HepG2 (cell line): ENCODE measurements around the gene SPEM2. TPM values are rescaled to one million over a fixed set of nuclear protein-coding genes. Genes with fewer than 3 reads are reported as not detected.

ENCODE experiments used
- ATAC-seq: fragments of 200-7000 bp; cut with Tn5 transposase; 3 replicates; pipeline ENCODE4 v1.9.1; 2020; ENCODE audit warnings: mild to moderate bottlenecking, moderate library complexity
- BruUV-seq: library from RNA; stranded (reverse); fragments of 400-500 nt; replicated peaks from 2 replicates; lab custom pipeline; 2021; lab: Mats Ljungman, UMichigan
- CTCF ChIA-PET: fragments of 300-600 bp; formaldehyde crosslinking; extraction: SDS; loops from one replicate; lab custom pipeline; 2021; ENCODE audit warnings: low total read pairs, inconsistent platforms, low intra/inter-chr PET ratio; lab: Yijun Ruan, JAX
- POLR2A ChIA-PET: fragments of 350-600 bp; sonication (Branson Sonifier 250); formaldehyde crosslinking; loops from one replicate; lab custom pipeline; 2020; ENCODE audit warnings: antibody characterized with exemption, inconsistent platforms; lab: Yijun Ruan, JAX
- DNase-seq: peaks from one replicate; pipeline ENCODE4 v3.0.0-alpha.2; 2015; ENCODE audit warnings: low spot score
- FAIRE-seq: peaks from 3 replicates; lab custom pipeline; 2011; peaks lifted over from hg19 to GRCh38; lab: Jason Lieb, UNC
- H2AFZ ChIP-seq: one replicate; pipeline ENCODE4 v1.6.1; 2011; ENCODE audit warnings: low read length, inconsistent platforms
- H3K27ac ChIP-seq: fragments of 300-600 bp; 3 replicates; pipeline ENCODE4 v1.8.0; 2011; ENCODE audit warnings: mixed run types, mild to moderate bottlenecking, mixed read lengths, low read length, inconsistent platforms; ENCODE audit not compliant: insufficient read depth; ENCODE audit errors: extremely low read length
- H3K27me3 ChIP-seq, 2 experiments: fragments of 200-600 bp in 1 of 2; 2 replicates in 1 of 2; 3 replicates in 1 of 2; pipeline versions ENCODE4 v1.6.0 to v1.8.0; 2011; ENCODE audit warnings: low read length in 2 of 2, mild to moderate bottlenecking in 2 of 2, moderate library complexity in 2 of 2, inconsistent platforms in 1 of 2; ENCODE audit not compliant: insufficient read depth in 2 of 2, control insufficient read depth in 1 of 2
- H3K36me3 ChIP-seq, 2 experiments: fragments of 200-600 bp in 1 of 2; replicated peaks in 1 of 2; 2 replicates in 1 of 2; 3 replicates in 1 of 2; pipeline versions ENCODE4 v1.5.1 to v1.8.0; 2011; ENCODE audit warnings: low read length in 2 of 2, inconsistent platforms in 1 of 2; ENCODE audit not compliant: insufficient read depth in 2 of 2, control insufficient read depth in 1 of 2
- H3K4me1 ChIP-seq: 2 replicates; pipeline ENCODE4 v1.5.1; 2012; ENCODE audit warnings: low read length, inconsistent platforms; ENCODE audit not compliant: insufficient read depth
- H3K4me2 ChIP-seq: 2 replicates; pipeline ENCODE4 v1.6.0; 2011; ENCODE audit warnings: low read depth, low read length, inconsistent platforms
- H3K4me3 ChIP-seq, 3 experiments: fragments of 200-600 bp in 1 of 3; sonication (generic), shearing (Covaris generic) in 1 of 3; replicated peaks in 1 of 3; 2 replicates each; pipeline ENCODE4 v1.5.1; 2011 to 2016; ENCODE audit warnings: low read length in 3 of 3, inconsistent platforms in 2 of 3, low read depth in 2 of 3, mild to moderate bottlenecking in 2 of 3, control low read depth in 1 of 3, mixed read lengths in 1 of 3; ENCODE audit not compliant: insufficient read depth in 1 of 3
- H3K79me2 ChIP-seq: one replicate; pipeline ENCODE4 v1.6.1; 2011; ENCODE audit warnings: low read length, inconsistent platforms; ENCODE audit not compliant: insufficient read depth
- H3K9ac ChIP-seq: 2 replicates; pipeline ENCODE4 v1.6.0; 2011; ENCODE audit warnings: mild to moderate bottlenecking, low read depth, low read length, inconsistent platforms; ENCODE audit not compliant: insufficient read depth
- H3K9me3 ChIP-seq: 2 replicates; pipeline ENCODE4 v1.5.1; 2012; ENCODE audit warnings: mild to moderate bottlenecking, low read length
- H4K20me1 ChIP-seq: 2 replicates; pipeline ENCODE4 v1.6.0; 2011; ENCODE audit warnings: inconsistent platforms, mild to moderate bottlenecking, low read length, moderate library complexity; ENCODE audit not compliant: insufficient read depth
- CBX5 ChIP-seq: sonication (generic); formaldehyde crosslinking; IDR thresholded peaks from 2 replicates; pipeline ENCODE4 v1.4.0; 2020; ENCODE audit warnings: missing genetic modification reagents, borderline replicate concordance
- ELF4 ChIP-seq: sonication (generic); formaldehyde crosslinking; IDR thresholded peaks from 2 replicates; pipeline ENCODE4 v1.5.0; 2020; ENCODE audit warnings: missing genetic modification reagents, mild to moderate bottlenecking, moderate library complexity, borderline replicate concordance
- HNRNPLL ChIP-seq: fragments of 200-400 bp; formaldehyde crosslinking; IDR thresholded peaks from 2 replicates; pipeline ENCODE4 v1.6.1; 2017; ENCODE audit warnings: mild to moderate bottlenecking, low read depth, low read length; ENCODE audit not compliant: poor library complexity, severe bottlenecking
- IKZF4 ChIP-seq: sonication (generic); formaldehyde crosslinking; IDR thresholded peaks from 2 replicates; pipeline ENCODE4 v1.5.1; 2020; ENCODE audit warnings: borderline replicate concordance, mild to moderate bottlenecking, low read depth, missing genetic modification reagents; ENCODE audit errors: not compliant biosample characterization
- MAZ ChIP-seq, 2 experiments: sonication (generic) in 1 of 2; formaldehyde crosslinking in 1 of 2; IDR thresholded peaks; 2 replicates each; pipeline versions ENCODE4 v1.5.0 to v1.6.1; 2012 to 2020; ENCODE audit warnings: low read depth in 2 of 2, mild to moderate bottlenecking in 2 of 2, borderline replicate concordance in 1 of 2, improper control_type of control experiment in 1 of 2, low read length in 1 of 2, missing genetic modification reagents in 1 of 2, moderate library complexity in 1 of 2
- NFKB2 ChIP-seq: sonication (generic); formaldehyde crosslinking; IDR thresholded peaks from 2 replicates; pipeline ENCODE4 v1.4.0; 2020; ENCODE audit warnings: missing genetic modification reagents, borderline replicate concordance
- NR2F6 ChIP-seq, 2 experiments: IDR thresholded peaks; 2 replicates each; pipeline ENCODE4 v1.6.1; 2016; ENCODE audit warnings: antibody characterized with exemption in 1 of 2, mild to moderate bottlenecking in 1 of 2
- SIN3A ChIP-seq: IDR thresholded peaks from 2 replicates; pipeline ENCODE4 v1.6.1; 2011; ENCODE audit warnings: low read depth, mild to moderate bottlenecking, control low read depth, low read length, borderline replicate concordance
- ZKSCAN1 ChIP-seq: fragments of 150-350 bp; IDR thresholded peaks from 2 replicates; pipeline ENCODE4 v1.6.1; 2014; ENCODE audit warnings: low read length
- ZNF18 ChIP-seq: sonication (generic); formaldehyde crosslinking; IDR thresholded peaks from 2 replicates; pipeline ENCODE4 v1.8.0; 2022; ENCODE audit warnings: mild to moderate bottlenecking, missing genetic modification reagents; ENCODE audit not compliant: insufficient replicate concordance
- ZNF607 ChIP-seq: sonication (generic); formaldehyde crosslinking; IDR thresholded peaks from 2 replicates; pipeline ENCODE4 v1.5.1; 2020; ENCODE audit warnings: missing genetic modification reagents, mild to moderate bottlenecking, borderline replicate concordance
- ZNF784 ChIP-seq: sonication (generic); formaldehyde crosslinking; IDR thresholded peaks from 2 replicates; pipeline ENCODE4 v1.5.1; 2020; ENCODE audit warnings: missing genetic modification reagents, mild to moderate bottlenecking, borderline replicate concordance
- WGBS: methylation state at CpG from one replicate; pipeline ENCODE4 v1.1.6; 2017; ENCODE audit warnings: low lambda C conversion rate; 5-methylcytosine and 5-hydroxymethylcytosine counted together
- in situ Hi-C: cut with HindIII; loops from 2 replicates; pipeline ENCODE4 v1.10.0; 2017; ENCODE audit warnings: low pct_unique_long_range_greater_than_20kb; ENCODE audit not compliant: extremely low pct_ligation_motif_present
- intact Hi-C: fragments of 100-400 bp; cut with micrococcal nuclease; formaldehyde crosslinking; loops from one replicate; pipeline ENCODE4 v1.10.0; 2022; ENCODE audit not compliant: unreplicated experiment
- polyA plus RNA-seq, 8 experiments: library from polyadenylated mRNA; depleted of rRNA in 3 of 8; stranded (reverse) in 7 of 8; unstranded in 1 of 8; fragments of >200 nt; fragmentation: Illumina TruSeq in 4 of 8; extraction: Trizol in 4 of 8; gene quantifications; 2 replicates each; pipeline versions ENCODE4 v1.2.1 to v1.2.3, GENCODE V29; 2011 to 2016; ENCODE audit warnings: low read depth in 4 of 8, missing spikeins in 1 of 8, mixed read lengths in 1 of 8; ENCODE audit not compliant: insufficient read depth in 1 of 8
- total RNA-seq, 5 experiments: library from RNA; depleted of rRNA; stranded (reverse); fragments of >200 nt; fragmentation: Illumina TruSeq; extraction: Trizol; gene quantifications; 2 replicates each; pipeline ENCODE4 v1.2.3, GENCODE V29; 2016; ENCODE audit warnings: low read depth in 1 of 5

SPEM2 gene
- total and polyA plus RNA-seq, 2 of the 13 experiments (the other 11 are each of a cell fraction or from before 2014, with no cell fraction given): not detected

- no peaks in the 10 kb centered on the region for H3K36me3 ChIP-seq
- no TSS peak for BruUV-seq
- ChIA-PET POLR2A (interaction anchor here (0.8 to 1.1 kb wide), 2 partner anchors 28 kb away, joined by 3 to 4 read pairs; partner anchors contain the start of gene TMEM256), CTCF (no interaction called here)
- H2AFZ ChIP-seq: no peak overlapping the region
- intact Hi-C loops (no loop called here), in situ Hi-C loops (no loop called here)
- H3K4me2 ChIP-seq: no peak overlapping the region
- DNase-seq: no peak
- H3K4me3 ChIP-seq: no peak overlapping the region
- FAIRE-seq: no peak
- H3K4me1 ChIP-seq: peaks cover 19% of the 10 kb centered on the region
- 20% methylated on average over 3 of the region's 11 CpGs for WGBS
- H4K20me1 ChIP-seq: no peaks in the 10 kb centered on the region
- H3K9ac ChIP-seq: no peak overlapping the region
- H3K27ac ChIP-seq: no peak overlapping the region
- H3K79me2 ChIP-seq: no peaks in the 10 kb centered on the region
- no peak for ATAC-seq
- TF ChIP-seq ZKSCAN1 (no peak), ELF4 (CRISPR knock-in tag) (no peak), IKZF4 (no peak), CBX5 (CRISPR knock-in tag) (no peak), SIN3A (no peak)
- H3K9me3 ChIP-seq: no peaks in the 10 kb centered on the region
- peaks cover 2% of the 10 kb centered on the region in 2 experiments; a peak in 3 of 5 replicates for H3K27me3 ChIP-seq
These were observed 6.9 kb downstream of the SPEM2 start for GRCh38 chr17:7432296-7432695.

- ATAC-seq: peak; percentile 29
- Histone ChIP-seq H3K4me1 (peaks cover 30% of the 10 kb centered on the region), H3K4me3 (peak overlapping the region; percentile 62 to 75 (median 72)), H3K9ac (peak overlapping the region; percentile 58), H3K27ac (peak overlapping the region; percentile 13), H3K36me3 (no peaks in the 10 kb centered on the region), H3K27me3 (peaks cover 0 to 2% of the 10 kb centered on the region in 2 experiments; a peak in 2 of 5 replicates), H3K9me3 (no peaks in the 10 kb centered on the region), H4K20me1 (no peaks in the 10 kb centered on the region), H3K79me2 (no peaks in the 10 kb centered on the region), H3K4me2 (peak overlapping the region; percentile 85), H2AFZ (no peak overlapping the region)
- POLR2A ChIA-PET: interaction anchor here (1.0 to 3.8 kb wide), 11 partner anchors 10 to 252 kb away, joined by 3 to 52 read pairs (median 4); partner anchors contain the start of genes CHRNB1, MPDU1, POLR2A and SLC35G6
- 56% methylated on average over 31 of the region's 49 CpGs for WGBS
- no peak for FAIRE-seq
- in situ Hi-C loops (loop anchor here (5.0 kb wide), 2 partner anchors 41 to 79 kb away; partner anchors contain the start of genes TMEM95 and ZBTB4), intact Hi-C loops (loop anchor here (1.0 to 2.0 kb wide), 2 partner anchors 32 to 75 kb away; partner anchors contain the start of gene TMEM256)
- BruUV-seq: TSS peak; percentile 85
- no peak for DNase-seq
- CTCF ChIA-PET: interaction anchor here (0.7 to 2.1 kb wide), 2 partner anchors 68 to 80 kb away, joined by 3 to 11 read pairs; no protein-coding TSS in a partner anchor
- peak; percentile 73 for TF ChIP-seq ZNF18 (CRISPR knock-in tag)
- no peak for TF ChIP-seq NR2F6 (IDR thresholded peaks at IDR 0.05)
- TF ChIP-seq NR2F6 (CRISPR knock-in tag; IDR thresholded peaks at IDR 0.05): no peak
- TF ChIP-seq NFKB2 (CRISPR knock-in tag): peak; percentile 9; the same call in 1 of the 2 replicates
- peak; percentile 22; the same call in 1 of the 2 replicates for TF ChIP-seq ZNF784 (CRISPR knock-in tag)
- TF ChIP-seq HNRNPLL: peak; percentile 95
- peak; percentile 38; the same call in 1 of the 2 replicates for TF ChIP-seq ZNF607
- no peak for TF ChIP-seq MAZ (IDR thresholded peaks at IDR 0.05; ENCODE audit: borderline replicate concordance, low read depth, low read length)
- TF ChIP-seq MAZ (CRISPR knock-in tag; IDR thresholded peaks at IDR 0.05; ENCODE audit: low read depth): no peak
These were observed 10.5 kb downstream of the SPEM2 start for GRCh38 chr17:7435676-7436555.
